Measurements from ENCODE around the gene GOLGA8S.
"Not testable (repeated sequence)": the region's sequence is repeated elsewhere in the genome, so short reads cannot be mapped to it uniquely, and the experiment has no call there.

DNA sequence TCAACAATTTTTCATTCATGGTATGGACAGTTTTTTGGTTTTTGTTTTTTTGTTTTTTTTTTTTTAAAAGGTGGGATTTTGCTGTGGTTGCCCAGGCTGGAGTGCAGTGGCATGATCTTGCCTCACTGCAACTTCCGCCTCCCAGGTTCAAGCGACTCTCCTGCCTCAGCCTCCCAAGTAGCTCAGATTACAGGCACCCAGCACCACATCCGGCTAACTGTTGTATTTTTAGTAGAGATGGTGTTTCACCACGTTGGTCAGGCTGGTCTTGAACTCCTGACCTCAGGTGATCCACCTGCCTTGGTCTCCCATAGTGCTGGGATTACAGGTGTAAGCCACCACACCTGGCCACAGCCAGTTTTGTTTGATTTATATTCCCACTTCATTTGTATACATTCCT lies 16.6 kb downstream of the GOLGA8S start:
- TF ChIP-seq POLR2AphosphoS5 (IDR thresholded peaks at IDR 0.05; ENCODE audit: low read depth, low read length); SIN3A (IDR thresholded peaks at IDR 0.05; ENCODE audit: borderline replicate concordance, insufficient read depth, low read depth, low read length); REST (IDR thresholded peaks at IDR 0.05; ENCODE audit: insufficient read depth in 1 of 2, low read depth in 2 of 2, low read length in 1 of 2): not testable (repeated sequence)
- TF ChIP-seq, protein P1, sequence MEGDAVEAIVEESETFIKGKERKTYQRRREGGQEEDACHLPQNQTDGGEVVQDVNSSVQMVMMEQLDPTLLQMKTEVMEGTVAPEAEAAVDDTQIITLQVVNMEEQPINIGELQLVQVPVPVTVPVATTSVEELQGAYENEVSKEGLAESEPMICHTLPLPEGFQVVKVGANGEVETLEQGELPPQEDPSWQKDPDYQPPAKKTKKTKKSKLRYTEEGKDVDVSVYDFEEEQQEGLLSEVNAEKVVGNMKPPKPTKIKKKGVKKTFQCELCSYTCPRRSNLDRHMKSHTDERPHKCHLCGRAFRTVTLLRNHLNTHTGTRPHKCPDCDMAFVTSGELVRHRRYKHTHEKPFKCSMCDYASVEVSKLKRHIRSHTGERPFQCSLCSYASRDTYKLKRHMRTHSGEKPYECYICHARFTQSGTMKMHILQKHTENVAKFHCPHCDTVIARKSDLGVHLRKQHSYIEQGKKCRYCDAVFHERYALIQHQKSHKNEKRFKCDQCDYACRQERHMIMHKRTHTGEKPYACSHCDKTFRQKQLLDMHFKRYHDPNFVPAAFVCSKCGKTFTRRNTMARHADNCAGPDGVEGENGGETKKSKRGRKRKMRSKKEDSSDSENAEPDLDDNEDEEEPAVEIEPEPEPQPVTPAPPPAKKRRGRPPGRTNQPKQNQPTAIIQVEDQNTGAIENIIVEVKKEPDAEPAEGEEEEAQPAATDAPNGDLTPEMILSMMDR (IDR thresholded peaks at IDR 0.05): not testable (repeated sequence)
